Sigmoid colon (tissue), 4 donors: ENCODE measurements around the gene PIGB.

Experiments used
- CTCF ChIP-seq, 4 experiments: fragments of 450-650 bp in 3 of 4; fragments of 200-600 bp in 1 of 4; IDR thresholded peaks; one replicate each; pipeline ENCODE4 v1.5.1; 2016 to 2019; ENCODE audit warnings: antibody characterized with exemption in 4 of 4, mild to moderate bottlenecking in 3 of 4, moderate library complexity in 2 of 4
- POLR2AphosphoS5 ChIP-seq, 4 donors: sonication (generic); formaldehyde crosslinking; IDR thresholded peaks; one replicate each; pipeline ENCODE4 v1.6.1; 2017; ENCODE audit warnings: antibody characterized with exemption in 4 of 4

GRCh38 chr15:55403531-55403930 lies 84.5 kb downstream of the PIGB start:
- TF ChIP-seq CTCF (IDR thresholded peaks at IDR 0.05): no peak
- TF ChIP-seq POLR2AphosphoS5 (IDR thresholded peaks at IDR 0.05): no peak
